ENCODE results near the gene TUBA3D.
"Not testable (repeated sequence)": the region's sequence is repeated elsewhere in the genome, so short reads cannot be mapped to it uniquely, and the experiment has no call there.

TUBA3D gene

DNA sequence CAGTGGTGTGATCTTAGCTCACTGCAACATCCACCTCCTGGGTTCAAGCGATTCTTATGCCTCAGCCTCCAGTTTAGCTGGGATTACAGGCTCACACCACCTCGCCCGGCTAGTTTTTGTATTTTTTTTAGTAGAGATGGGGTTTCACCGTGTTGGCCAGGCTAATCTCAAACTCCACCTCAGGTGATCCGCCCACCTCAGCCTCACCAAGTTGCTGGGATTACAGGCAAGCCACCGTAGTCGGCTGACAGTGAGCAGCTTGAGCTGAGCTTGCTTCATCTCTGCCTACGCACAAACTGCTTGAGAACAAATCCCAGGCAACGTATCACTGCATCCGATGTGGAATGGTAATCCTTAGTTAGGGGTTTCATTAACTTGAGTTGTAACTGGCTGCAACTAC is 8.2 kb upstream of the TUBA3D start:
- H3K27me3 Mint-ChIP-seq (ENCODE audit: low read depth); H3K4me3 Mint-ChIP-seq; H3K36me3 Mint-ChIP-seq (ENCODE audit: low read depth); H3K27ac Mint-ChIP-seq; H3K9me3 Mint-ChIP-seq; H3K4me1 Mint-ChIP-seq: not testable (repeated sequence)

GRCh38 chr2:131470944-131471343 is 5.0 kb upstream of the TUBA3D start:
- H3K9me3 Mint-ChIP-seq; H3K4me1 Mint-ChIP-seq; H3K36me3 Mint-ChIP-seq (ENCODE audit: low read depth); H3K27ac Mint-ChIP-seq; H3K4me3 Mint-ChIP-seq; H3K27me3 Mint-ChIP-seq (ENCODE audit: low read depth): not testable (repeated sequence)

- H3K4me3 Mint-ChIP-seq; H3K4me1 Mint-ChIP-seq; H3K27ac Mint-ChIP-seq; H3K9me3 Mint-ChIP-seq; H3K27me3 Mint-ChIP-seq (ENCODE audit: low read depth); H3K36me3 Mint-ChIP-seq (ENCODE audit: low read depth): not testable (repeated sequence)
Observed at GRCh38 chr2:131471624-131472023, 4.3 kb upstream of the TUBA3D start.

DNA sequence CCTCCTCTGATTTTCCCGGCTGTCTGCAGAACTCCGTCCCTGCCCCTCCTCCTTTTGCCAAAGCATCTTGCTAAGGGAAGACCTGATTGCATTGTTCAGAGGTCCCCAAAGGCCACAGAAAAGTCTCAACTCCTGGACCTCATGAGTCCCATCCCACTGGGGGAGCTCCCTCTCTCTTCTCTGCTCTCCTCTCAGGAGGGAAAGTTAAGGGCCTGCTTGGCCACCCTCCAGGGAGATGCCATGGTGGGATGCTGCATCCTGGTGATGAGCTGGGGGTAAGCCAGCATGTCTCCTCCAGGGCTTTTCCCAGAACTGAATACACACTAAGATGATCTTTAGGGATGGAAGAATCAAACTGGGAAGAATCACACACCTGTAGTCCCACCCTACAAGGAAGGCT is 2.7 kb upstream of the TUBA3D start:
- not testable (repeated sequence) for H3K4me3 Mint-ChIP-seq; H3K27me3 Mint-ChIP-seq (ENCODE audit: low read depth); H3K9me3 Mint-ChIP-seq; H3K36me3 Mint-ChIP-seq (ENCODE audit: low read depth); H3K4me1 Mint-ChIP-seq; H3K27ac Mint-ChIP-seq

GRCh38 chr2:131476363-131476762 is 444 bp downstream of the TUBA3D start:
- not testable (repeated sequence) for H3K27ac Mint-ChIP-seq; H3K9me3 Mint-ChIP-seq; H3K27me3 Mint-ChIP-seq (ENCODE audit: low read depth); H3K36me3 Mint-ChIP-seq (ENCODE audit: low read depth); H3K4me1 Mint-ChIP-seq; H3K4me3 Mint-ChIP-seq

DNA sequence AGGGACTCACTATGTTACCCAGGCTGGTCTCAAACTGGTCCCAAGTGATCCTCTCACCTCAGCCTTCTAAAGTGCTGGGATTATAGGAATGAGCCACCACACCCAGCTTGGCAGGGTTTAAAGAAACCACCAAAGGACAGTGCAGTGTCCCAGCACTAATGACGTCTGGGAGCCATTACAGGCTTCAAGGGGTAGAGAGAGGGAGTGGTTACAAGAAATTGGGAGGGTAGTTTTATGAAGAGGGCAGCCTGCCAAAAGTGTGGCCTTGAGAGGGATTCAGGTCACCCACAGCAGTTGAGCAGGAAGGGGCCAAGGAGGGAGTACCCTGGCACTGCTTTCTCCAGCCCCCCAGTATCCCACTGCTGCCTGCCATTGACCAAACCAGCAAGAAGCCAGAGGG is 1.3 kb downstream of the TUBA3D start:
- not testable (repeated sequence) for H3K4me1 Mint-ChIP-seq; H3K27me3 Mint-ChIP-seq (ENCODE audit: low read depth); H3K9me3 Mint-ChIP-seq; H3K4me3 Mint-ChIP-seq; H3K27ac Mint-ChIP-seq; H3K36me3 Mint-ChIP-seq (ENCODE audit: low read depth)

DNA sequence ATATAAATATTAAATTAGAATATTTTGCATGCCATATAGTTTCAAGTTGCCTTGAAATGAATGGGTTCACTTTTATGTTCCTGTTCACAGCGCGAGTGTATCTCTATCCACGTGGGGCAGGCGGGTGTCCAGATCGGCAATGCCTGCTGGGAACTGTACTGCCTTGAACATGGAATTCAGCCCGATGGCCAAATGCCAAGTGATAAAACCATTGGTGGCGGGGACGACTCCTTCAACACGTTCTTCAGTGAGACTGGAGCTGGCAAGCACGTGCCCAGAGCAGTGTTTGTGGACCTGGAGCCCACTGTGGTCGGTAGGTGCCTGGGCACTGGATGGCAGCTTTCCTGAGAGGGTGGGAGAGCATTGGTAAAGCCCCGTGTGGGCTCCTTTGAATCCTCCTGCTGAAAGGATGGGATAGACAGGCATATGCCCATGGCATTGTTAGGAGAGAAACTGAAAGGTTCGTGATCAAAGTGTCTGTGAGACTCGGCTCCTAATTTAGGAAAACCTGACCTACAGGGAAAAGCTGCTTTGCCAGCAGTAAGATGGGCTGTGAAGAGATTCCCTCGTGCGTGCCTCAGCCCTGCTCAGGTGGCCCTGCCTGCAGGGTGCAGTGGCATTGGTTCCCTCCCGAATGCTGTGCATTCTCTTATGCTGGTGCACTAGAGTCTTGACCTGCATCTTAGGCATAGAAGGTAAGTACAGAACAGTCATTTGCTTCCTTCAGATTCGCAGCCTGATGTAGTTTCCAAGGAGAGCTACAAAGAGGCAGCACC is 2.3 kb downstream of the TUBA3D start:
- H3K4me3 Mint-ChIP-seq; H3K4me1 Mint-ChIP-seq; H3K9me3 Mint-ChIP-seq; H3K27me3 Mint-ChIP-seq (ENCODE audit: low read depth); H3K27ac Mint-ChIP-seq: not testable (repeated sequence)
- H3K36me3 Mint-ChIP-seq (ENCODE audit: low read depth): peaks cover 10% of the 10 kb centered on the region

GRCh38 chr2:131478850-131479461 is 3.0 kb downstream of the TUBA3D start:
- H3K4me1 Mint-ChIP-seq, H3K4me3 Mint-ChIP-seq: not testable (repeated sequence)
- peaks cover 10% of the 10 kb centered on the region for H3K36me3 Mint-ChIP-seq (ENCODE audit: low read depth)

DNA sequence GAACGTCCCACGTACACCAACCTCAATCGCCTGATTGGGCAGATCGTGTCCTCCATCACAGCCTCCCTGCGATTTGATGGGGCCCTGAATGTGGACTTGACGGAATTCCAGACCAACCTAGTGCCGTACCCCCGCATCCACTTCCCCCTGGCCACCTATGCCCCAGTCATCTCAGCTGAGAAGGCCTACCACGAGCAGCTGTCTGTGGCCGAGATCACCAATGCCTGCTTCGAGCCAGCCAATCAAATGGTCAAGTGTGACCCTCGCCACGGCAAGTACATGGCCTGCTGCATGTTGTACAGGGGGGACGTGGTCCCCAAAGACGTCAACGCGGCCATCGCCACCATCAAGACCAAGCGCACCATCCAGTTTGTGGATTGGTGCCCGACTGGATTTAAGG is 4.4 kb downstream of the TUBA3D start:
- not testable (repeated sequence) for H3K4me1 Mint-ChIP-seq; H3K9me3 Mint-ChIP-seq; H3K27ac Mint-ChIP-seq; H3K27me3 Mint-ChIP-seq (ENCODE audit: low read depth); H3K4me3 Mint-ChIP-seq
- peaks cover 10% of the 10 kb centered on the region for H3K36me3 Mint-ChIP-seq (ENCODE audit: low read depth)

More at GRCh38 chr2:131478850-131479461, 3.0 kb downstream of the TUBA3D start:
- H3K27me3 Mint-ChIP-seq (ENCODE audit: low read depth); H3K9me3 Mint-ChIP-seq: not testable (repeated sequence)
- peak overlapping the region in 1 of 3 experiments; percentile 25 for H3K27ac Mint-ChIP-seq

GRCh38 chr2:131482506-131483155 is 6.7 kb downstream of the TUBA3D start:
- not testable (repeated sequence) for H3K36me3 Mint-ChIP-seq (ENCODE audit: low read depth); H3K27me3 Mint-ChIP-seq (ENCODE audit: low read depth); H3K27ac Mint-ChIP-seq; H3K9me3 Mint-ChIP-seq; H3K4me3 Mint-ChIP-seq; H3K4me1 Mint-ChIP-seq

- not testable (repeated sequence) for H3K27me3 Mint-ChIP-seq (ENCODE audit: low read depth); H3K9me3 Mint-ChIP-seq; H3K4me3 Mint-ChIP-seq; H3K4me1 Mint-ChIP-seq; H3K36me3 Mint-ChIP-seq (ENCODE audit: low read depth); H3K27ac Mint-ChIP-seq
Observed at GRCh38 chr2:131483981-131484820, 8.3 kb downstream of the TUBA3D start.

- not testable (repeated sequence) for H3K36me3 Mint-ChIP-seq (ENCODE audit: low read depth); H3K4me1 Mint-ChIP-seq; H3K27ac Mint-ChIP-seq; H3K4me3 Mint-ChIP-seq; H3K27me3 Mint-ChIP-seq (ENCODE audit: low read depth); H3K9me3 Mint-ChIP-seq
Observed at GRCh38 chr2:131484906-131485460, 9.1 kb downstream of the TUBA3D start.

DNA sequence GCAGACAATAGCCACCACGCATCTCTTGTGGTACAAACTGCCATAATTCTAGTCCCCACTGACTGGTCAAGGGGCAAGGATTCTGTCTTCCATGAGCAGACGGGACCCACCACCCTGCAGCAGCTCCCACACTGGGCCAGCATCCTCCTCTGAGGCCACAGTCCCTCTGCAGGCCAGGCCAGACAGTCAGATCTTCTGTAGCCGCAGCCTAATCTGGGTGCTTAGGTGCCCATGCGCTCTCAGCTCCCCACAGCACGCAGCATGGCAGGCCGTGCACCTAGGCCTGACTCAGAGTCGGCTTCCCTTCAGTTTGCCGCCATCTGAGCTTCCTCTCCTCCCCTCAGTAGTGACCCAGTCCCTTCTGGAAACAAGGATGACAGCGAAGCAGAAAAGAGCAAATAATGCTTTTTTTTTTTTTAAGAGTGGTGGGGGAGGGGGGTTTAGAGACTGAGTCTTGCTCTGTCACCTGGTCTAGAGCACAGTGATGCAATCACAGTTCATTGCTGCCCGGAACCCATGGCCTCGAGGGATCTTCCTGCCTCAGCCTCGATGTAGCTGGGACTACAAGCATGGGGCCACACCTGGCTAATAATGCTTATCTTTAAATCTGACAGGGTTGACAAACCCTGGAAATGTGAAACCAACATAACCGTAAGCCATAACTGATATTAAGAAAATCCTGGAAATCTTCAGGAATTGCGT is 10.4 kb downstream of the TUBA3D start:
- not testable (repeated sequence) for H3K4me3 Mint-ChIP-seq; H3K27ac Mint-ChIP-seq; H3K4me1 Mint-ChIP-seq; H3K27me3 Mint-ChIP-seq (ENCODE audit: low read depth); H3K9me3 Mint-ChIP-seq; H3K36me3 Mint-ChIP-seq (ENCODE audit: low read depth)
